Ectodermal cell (in vitro differentiated cells): Measurements from ENCODE around the gene FUT2. TPM values are rescaled to one million over a fixed set of nuclear protein-coding genes. Genes with fewer than 3 reads are reported as not detected.
"Not testable (repeated sequence)": the region's sequence is repeated elsewhere in the genome, so short reads cannot be mapped to it uniquely, and the experiment has no call there.

ENCODE experiments used
- H3K27ac ChIP-seq: 2 replicates; pipeline ENCODE4 v1.7.0; 2013; ENCODE audit warnings: mild to moderate bottlenecking, low read depth, low read length; ENCODE audit not compliant: insufficient read depth, poor library complexity, severe bottlenecking
- H3K27me3 ChIP-seq: 2 replicates; pipeline ENCODE4 v1.7.0; 2013; ENCODE audit warnings: mild to moderate bottlenecking, low read length; ENCODE audit not compliant: insufficient read depth, control insufficient read depth, poor library complexity, severe bottlenecking
- H3K36me3 ChIP-seq: one replicate; pipeline ENCODE4 v1.7.0; 2013; ENCODE audit warnings: low read length; ENCODE audit not compliant: control insufficient read depth, insufficient read depth
- H3K4me1 ChIP-seq: one replicate; pipeline ENCODE4 v1.7.0; 2013; ENCODE audit warnings: low read length; ENCODE audit not compliant: control insufficient read depth, insufficient read depth
- H3K4me3 ChIP-seq: 2 replicates; pipeline ENCODE4 v1.7.0; 2013; ENCODE audit warnings: low read depth, low read length, control low read depth; ENCODE audit not compliant: insufficient read depth
- H3K9me3 ChIP-seq: 2 replicates; pipeline ENCODE4 v1.7.0; 2013; ENCODE audit warnings: mild to moderate bottlenecking, low read length, moderate library complexity; ENCODE audit not compliant: control insufficient read depth
- WGBS, 2 experiments: methylation state at CpG; one replicate each; pipeline ENCODE4 v1.1.7; 2013; ENCODE audit warnings: missing lambda C conversion rate in 2 of 2; 5-methylcytosine and 5-hydroxymethylcytosine counted together
- polyA plus RNA-seq, 4 experiments: library from polyadenylated mRNA; stranded (reverse); fragments of 50-300 nt; gene quantifications; one replicate each; pipeline ENCODE4 v1.2.3, GENCODE V29; 2013

The FUT2 gene
- 1.2 TPM for polyA plus RNA-seq (2013, experiment 1 of 4)
- 0.46 TPM for polyA plus RNA-seq (2013, experiment 2 of 4)
- polyA plus RNA-seq (2013, experiment 3 of 4) = 0.32 TPM
- 0.57 TPM for polyA plus RNA-seq (2013, experiment 4 of 4)

GRCh38 chr19:48695743-48696352 lies at the start of gene FUT2:
TSS of gene FUT2 (plus strand) at chr19:48695971. CDS start at chr19:48702957, 6,986 bp downstream.
- Histone ChIP-seq H3K36me3 (no peaks in the 10 kb centered on the region), H3K4me1 (no peaks in the 10 kb centered on the region), H3K27me3 (peaks cover 23% of the 10 kb centered on the region), H3K27ac (no peak within 1 kb of the TSS), H3K4me3 (peak within 1 kb of the TSS; percentile 24), H3K9me3 (no peaks in the 10 kb centered on the region)
- 17 to 22% methylated on average over 16 of the region's 16 CpGs for WGBS, 2 experiments

- Histone ChIP-seq H3K27ac (peak within 1 kb of the TSS; percentile 89), H3K27me3 (no peaks in the 10 kb centered on the region), H3K4me3 (peak within 1 kb of the TSS; percentile 57), H3K9me3 (no peaks in the 10 kb centered on the region), H3K36me3 (no peaks in the 10 kb centered on the region), H3K4me1 (peaks cover 4% of the 10 kb centered on the region)
- 0 to 1% methylated on average over 32 of the region's 33 CpGs for WGBS, 2 experiments
Observed at GRCh38 chr19:48646001-48646721, 49.6 kb upstream of the FUT2 start, which contains the start of gene CA11. TSS of gene CA11 (minus strand) at chr19:48646187. CDS start at chr19:48645632, 555 bp downstream.

GRCh38 chr19:48646722-48647216 lies 49.0 kb upstream of the FUT2 start:
- Histone ChIP-seq H3K27me3 (no peaks in the 10 kb centered on the region), H3K4me3 (peak overlapping the region; percentile 57), H3K36me3 (no peaks in the 10 kb centered on the region), H3K9me3 (no peaks in the 10 kb centered on the region), H3K4me1 (peaks cover 4% of the 10 kb centered on the region), H3K27ac (no peak overlapping the region)
- whole genome bisulfite sequencing, 2 experiments = 23 to 28% methylated on average over 7 to 9 of the region's 10 CpGs

GRCh38 chr19:48648134-48648533 lies 47.6 kb upstream of the FUT2 start:
- Histone ChIP-seq H3K36me3 (no peaks in the 10 kb centered on the region), H3K4me3 (no peak overlapping the region), H3K4me1 (peaks cover 4% of the 10 kb centered on the region), H3K9me3 (no peaks in the 10 kb centered on the region), H3K27me3 (no peaks in the 10 kb centered on the region), H3K27ac (no peak overlapping the region)
- 93% methylated on average over 2 of the region's 2 CpGs for WGBS, 2 experiments

- WGBS, 2 experiments = 90 to 95% methylated on average over 12 of the region's 12 CpGs
- H3K4me1 ChIP-seq = no peaks in the 10 kb centered on the region
- H3K4me3 ChIP-seq = no peak overlapping the region
Observed at GRCh38 chr19:48650974-48651682, 44.6 kb upstream of the FUT2 start.

GRCh38 chr19:48651683-48652048 lies 44.1 kb upstream of the FUT2 start:
- no peaks in the 10 kb centered on the region for H3K27me3 ChIP-seq
- H3K27ac ChIP-seq = no peak overlapping the region
- H3K4me3 ChIP-seq = no peak overlapping the region
- 80 to 82% methylated on average over 5 of the region's 5 CpGs for WGBS, 2 experiments
- H3K9me3 ChIP-seq = no peaks in the 10 kb centered on the region
- H3K36me3 ChIP-seq = no peaks in the 10 kb centered on the region
- H3K4me1 ChIP-seq = no peaks in the 10 kb centered on the region

More at GRCh38 chr19:48650974-48651682, 44.6 kb upstream of the FUT2 start:
- Histone ChIP-seq H3K27ac (no peak overlapping the region), H3K27me3 (no peaks in the 10 kb centered on the region), H3K9me3 (no peaks in the 10 kb centered on the region), H3K36me3 (no peaks in the 10 kb centered on the region)

- Histone ChIP-seq H3K9me3 (no peaks in the 10 kb centered on the region), H3K4me1 (no peaks in the 10 kb centered on the region), H3K4me3 (no peak overlapping the region), H3K27me3 (no peaks in the 10 kb centered on the region), H3K27ac (no peak overlapping the region), H3K36me3 (no peaks in the 10 kb centered on the region)
- WGBS, 2 experiments = 82 to 83% methylated on average over 11 of the region's 11 CpGs
Observed at GRCh38 chr19:48654299-48655059, 41.3 kb upstream of the FUT2 start.

GRCh38 chr19:48656840-48657474 lies 38.8 kb upstream of the FUT2 start:
- no peak overlapping the region for H3K4me3 ChIP-seq
- WGBS, 2 experiments = 59 to 64% methylated on average over 16 of the region's 16 CpGs
- no peak overlapping the region for H3K27ac ChIP-seq
- H3K4me1 ChIP-seq = no peaks in the 10 kb centered on the region
- H3K36me3 ChIP-seq = no peaks in the 10 kb centered on the region
- H3K27me3 ChIP-seq = no peaks in the 10 kb centered on the region
- no peaks in the 10 kb centered on the region for H3K9me3 ChIP-seq

GRCh38 chr19:48657828-48658227 lies 37.9 kb upstream of the FUT2 start:
- H3K9me3 ChIP-seq, H3K4me1 ChIP-seq, H3K4me3 ChIP-seq, H3K27ac ChIP-seq, H3K36me3 ChIP-seq, H3K27me3 ChIP-seq: not testable (repeated sequence)
- WGBS, 2 experiments = 94 to 96% methylated on average over 5 of the region's 5 CpGs
